IMR-90 (cell line): ENCODE measurements around the gene DCTD. TPM values are rescaled to one million over a fixed set of nuclear protein-coding genes. Genes with fewer than 3 reads are reported as not detected.

Experiments used
- ATAC-seq: fragments of 200-7000 bp; cut with Tn5 transposase; 2 replicates; pipeline ENCODE4 v1.9.1; 2020; ENCODE audit warnings: low read depth, mild to moderate bottlenecking, moderate library complexity
- BruUV-seq: library from RNA; stranded (reverse); fragments of 400-500 nt; replicated peaks from 2 replicates; lab custom pipeline; 2021; lab: Mats Ljungman, UMichigan
- CTCF ChIA-PET: fragments of 300-600 bp; formaldehyde crosslinking; extraction: SDS; loops from one replicate; lab custom pipeline; 2021; ENCODE audit warnings: antibody characterized with exemption; lab: Yijun Ruan, JAX
- POLR2A ChIA-PET: fragments of 300-600 bp; sonication (Branson Sonifier 250); formaldehyde crosslinking; loops from one replicate; lab custom pipeline; 2022; ENCODE audit warnings: antibody characterized with exemption; ENCODE audit not compliant: unreplicated experiment; lab: Charles Lee
- DNase-seq: peaks from one replicate; pipeline ENCODE4 v3.0.0; 2013
- H2AFZ ChIP-seq: replicated peaks from 2 replicates; pipeline ENCODE3; 2013; ENCODE audit warnings: low read length, mild to moderate bottlenecking; ENCODE audit not compliant: poor library complexity
- H2AK5ac ChIP-seq: 2 replicates; pipeline ENCODE4 v1.6.1; 2013; ENCODE audit warnings: low read depth, low read length, inconsistent platforms
- H2AK9ac ChIP-seq: replicated peaks from 2 replicates; pipeline ENCODE3; 2013; ENCODE audit warnings: mild to moderate bottlenecking, low read depth, low read length, moderate library complexity; ENCODE audit not compliant: poor library complexity
- H2BK120ac ChIP-seq: 2 replicates; pipeline ENCODE4 v1.6.1; 2013; ENCODE audit warnings: low read depth, low read length, inconsistent platforms
- H2BK15ac ChIP-seq: 3 replicates; pipeline ENCODE4 v1.6.1; 2013; ENCODE audit warnings: low read depth, low read length, inconsistent platforms
- H2BK20ac ChIP-seq: 2 replicates; pipeline ENCODE4 v1.6.1; 2013; ENCODE audit warnings: low read depth, mild to moderate bottlenecking, inconsistent platforms, low read length, moderate library complexity
- H2BK5ac ChIP-seq: 2 replicates; pipeline ENCODE4 v1.6.1; 2013; ENCODE audit warnings: mild to moderate bottlenecking, low read depth, low read length, inconsistent platforms; ENCODE audit not compliant: poor library complexity, severe bottlenecking
- H3K14ac ChIP-seq: replicated peaks from 2 replicates; pipeline ENCODE4 v1.6.1; 2013; ENCODE audit warnings: low read depth, low read length, inconsistent platforms
- H3K18ac ChIP-seq: 2 replicates; pipeline ENCODE4 v1.6.1; 2013; ENCODE audit warnings: low read depth, low read length, control low read depth
- H3K23ac ChIP-seq: 2 replicates; pipeline ENCODE4 v1.6.1; 2013; ENCODE audit warnings: low read depth, low read length, inconsistent platforms
- H3K27ac ChIP-seq: 2 replicates; pipeline ENCODE4 v1.5.1; 2013; ENCODE audit warnings: mild to moderate bottlenecking, control low read depth, low read length; ENCODE audit not compliant: insufficient read depth
- H3K27me3 ChIP-seq: 2 replicates; pipeline ENCODE4 v1.6.1; 2013; ENCODE audit warnings: low read length; ENCODE audit not compliant: control insufficient read depth, insufficient read depth
- H3K36me3 ChIP-seq: 2 replicates; pipeline ENCODE4 v1.6.1; 2013; ENCODE audit warnings: low read length, mixed read lengths; ENCODE audit not compliant: control insufficient read depth, insufficient read depth
- H3K4ac ChIP-seq: 2 replicates; pipeline ENCODE4 v1.6.1; 2013; ENCODE audit warnings: low read depth, low read length, inconsistent platforms
- H3K4me1 ChIP-seq: 2 replicates; pipeline ENCODE4 v1.6.1; 2013; ENCODE audit warnings: low read length, mixed read lengths; ENCODE audit not compliant: control insufficient read depth, insufficient read depth
- H3K4me2 ChIP-seq: 2 replicates; pipeline ENCODE4 v1.6.1; 2013; ENCODE audit warnings: low read depth, mild to moderate bottlenecking, control low read depth, low read length, moderate library complexity
- H3K4me3 ChIP-seq: 2 replicates; pipeline ENCODE4 v1.5.1; 2013; ENCODE audit warnings: low read depth, mild to moderate bottlenecking, control low read depth, low read length, moderate library complexity; ENCODE audit not compliant: insufficient read depth
- H3K56ac ChIP-seq: 2 replicates; pipeline ENCODE4 v1.6.1; 2013; ENCODE audit warnings: low read length, inconsistent platforms; ENCODE audit not compliant: insufficient read depth; ENCODE audit errors: extremely low read depth
- H3K79me1 ChIP-seq, 2 experiments: 2 replicates each; pipeline ENCODE4 v1.6.1; 2013; ENCODE audit warnings: low read length in 2 of 2, inconsistent platforms in 1 of 2, low read depth in 1 of 2
- H3K9ac ChIP-seq: 2 replicates; pipeline ENCODE4 v1.6.1; 2013; ENCODE audit warnings: low read depth, low read length, control low read depth
- H3K9me1 ChIP-seq: 2 replicates; pipeline ENCODE4 v1.6.1; 2013; ENCODE audit warnings: low read length, inconsistent platforms; ENCODE audit not compliant: insufficient read depth
- H3K9me3 ChIP-seq: 2 replicates; pipeline ENCODE4 v1.6.1; 2013; ENCODE audit warnings: low read length; ENCODE audit not compliant: control insufficient read depth, insufficient read depth
- H4K20me1 ChIP-seq: 2 replicates; pipeline ENCODE4 v1.6.1; 2013; ENCODE audit warnings: low read length, inconsistent platforms; ENCODE audit not compliant: insufficient read depth
- H4K5ac ChIP-seq: 2 replicates; pipeline ENCODE4 v1.6.1; 2013; ENCODE audit warnings: mild to moderate bottlenecking, low read depth, low read length, control low read depth
- H4K8ac ChIP-seq, 2 experiments: 2 replicates each; pipeline ENCODE4 v1.6.1; 2013; ENCODE audit warnings: low read depth in 2 of 2, low read length in 2 of 2, control low read depth in 1 of 2, inconsistent platforms in 1 of 2
- H4K91ac ChIP-seq: 2 replicates; pipeline ENCODE4 v1.6.1; 2013; ENCODE audit warnings: low read depth, low read length, inconsistent platforms; ENCODE audit not compliant: insufficient read depth
- BHLHE40 ChIP-seq: fragments of 150-350 bp; IDR thresholded peaks from 2 replicates; pipeline ENCODE4 v1.6.1; 2016; ENCODE audit warnings: mild to moderate bottlenecking, low read depth, low read length
- MXI1 ChIP-seq: IDR thresholded peaks from 2 replicates; pipeline ENCODE4 v1.6.1; 2012; ENCODE audit warnings: low read depth, mild to moderate bottlenecking, low read length, moderate library complexity, borderline replicate concordance
- WGBS, 2 experiments: methylation state at CpG; one replicate each; pipeline versions ENCODE4 v1.1.5 to v1.1.7; 2013; ENCODE audit warnings: missing lambda C conversion rate in 2 of 2; ENCODE audit not compliant: insufficient read length in 1 of 2; ENCODE audit errors: extremely low coverage in 2 of 2; 5-methylcytosine and 5-hydroxymethylcytosine counted together
- dilution Hi-C: fragments of 300-500 bp; cut with HindIII; formaldehyde crosslinking; loops from one replicate; pipeline ENCODE4 v1.14.3; 2018; ENCODE audit warnings: low sequenced_read_pairs; ENCODE audit not compliant: unreplicated experiment
- in situ Hi-C: fragments of 300-500 bp; cut with MboI; formaldehyde crosslinking; loops from 3 replicates; pipeline ENCODE4 v1.14.3; 2019; ENCODE audit warnings: low sequenced_read_pairs, inconsistent platforms, mixed read lengths
- intact Hi-C: fragments of 100-400 bp; cut with micrococcal nuclease; formaldehyde crosslinking; loops from 2 replicates; pipeline ENCODE4 v1.10.0; 2022
- polyA plus RNA-seq, 3 experiments: library from polyadenylated mRNA; depleted of rRNA; stranded (reverse); fragments of >200 nt; gene quantifications; 2 replicates each; pipeline ENCODE4 v1.2.3, GENCODE V29; 2012; ENCODE audit warnings: low replicate concordance in 1 of 3
- total RNA-seq: library from RNA; depleted of rRNA; stranded (reverse); fragments of >200 nt; gene quantifications from 2 replicates; pipeline ENCODE4 v1.2.3, GENCODE V29; 2012

Gene DCTD
- total and polyA plus RNA-seq, 2 of the 4 experiments (the other 2 are of a cell fraction) = 90.3 to 127 TPM

- intact Hi-C loops (loop anchor here (1.0 to 5.0 kb wide), 3 partner anchors 136 to 460 kb away; no protein-coding TSS in a partner anchor), in situ Hi-C loops (loop anchor here (10.0 kb wide), 1 partner anchor 137 kb away; no protein-coding TSS in a partner anchor), dilution Hi-C loops (no loop called here)
- Histone ChIP-seq H3K36me3 (no peaks in the 10 kb centered on the region), H4K8ac (peak overlapping the region in 1 of 2 experiments; percentile 32; a peak in 2 of 4 replicates), H3K27ac (no peak overlapping the region), H3K4me3 (no peak overlapping the region), H3K9me3 (no peaks in the 10 kb centered on the region), H3K56ac (no peak overlapping the region), H2BK120ac (peak overlapping the region; percentile 48), H3K4ac (0 out of 2 replicates have a peak overlapping the region, but pooled peaks have one; percentile 3), H3K4me2 (no peak overlapping the region), H4K5ac (no peak overlapping the region), H3K9me1 (no peaks in the 10 kb centered on the region), H3K18ac (no peak overlapping the region), H2BK5ac (no peak overlapping the region), H3K9ac (no peak overlapping the region), H2AK5ac (no peak overlapping the region; the same call in 1 of the 2 replicates), H3K4me1 (peaks cover 2% of the 10 kb centered on the region; the same call in 1 of the 2 replicates), H2AK9ac (no peak overlapping the region), H4K91ac (peak overlapping the region; percentile 42; the same call in 1 of the 2 replicates), H4K20me1 (no peaks in the 10 kb centered on the region), H2AFZ (peak overlapping the region; percentile 89), H2BK15ac (0 out of 3 replicates have a peak overlapping the region, but pooled peaks have one; percentile 36), H3K14ac (peak overlapping the region; percentile 67; the same call in 1 of the 2 replicates), H3K79me1 (no peaks in the 10 kb centered on the region), H3K23ac (no peak overlapping the region), H3K27me3 (peaks cover 7% of the 10 kb centered on the region; the same call in 1 of the 2 replicates), H2BK20ac (peak overlapping the region; percentile 65)
- 76% methylated on average over 2 of the region's 5 CpGs; no CpG with 5 or more reads in 1 of the 2 experiments for WGBS, 2 experiments
- peak; percentile 55 for DNase-seq
- TF ChIP-seq MXI1 (peak; percentile 69; the same call in 1 of the 2 replicates), BHLHE40 (no peak)
- ChIA-PET POLR2A (no interaction called here), CTCF (interaction anchor here (0.7 to 3.2 kb wide), 5 partner anchors 136 to 325 kb away, joined by 4 to 30 read pairs (median 5); no protein-coding TSS in a partner anchor)
- peak; percentile 36 for ATAC-seq
- BruUV-seq = no TSS peak
Measured at GRCh38 chr4:182937268-182938204, 20.4 kb upstream of the DCTD start.
